Hematopoietic multipotent progenitor cell (in vitro differentiated cells): ENCODE data around the gene COQ10A. TPM values are rescaled to one million over a fixed set of nuclear protein-coding genes. Genes with fewer than 3 reads are reported as not detected.
A peak's percentile ranks its signal among the peaks of the same experiment; 100 is the strongest.

ENCODE experiments used
- DNase-seq, 3 donors: peaks; one replicate each; pipeline ENCODE4 v3.0.0-alpha.2; 2011 to 2015; ENCODE audit warnings: low read depth in 2 of 3, low spot score in 2 of 3
- total RNA-seq: library from RNA; depleted of rRNA; stranded (reverse); fragments of >200 nt; gene quantifications from one replicate; pipeline ENCODE4 v1.2.3, GENCODE V29; 2012

Gene COQ10A
- 17.2 TPM for total RNA-seq

DNA sequence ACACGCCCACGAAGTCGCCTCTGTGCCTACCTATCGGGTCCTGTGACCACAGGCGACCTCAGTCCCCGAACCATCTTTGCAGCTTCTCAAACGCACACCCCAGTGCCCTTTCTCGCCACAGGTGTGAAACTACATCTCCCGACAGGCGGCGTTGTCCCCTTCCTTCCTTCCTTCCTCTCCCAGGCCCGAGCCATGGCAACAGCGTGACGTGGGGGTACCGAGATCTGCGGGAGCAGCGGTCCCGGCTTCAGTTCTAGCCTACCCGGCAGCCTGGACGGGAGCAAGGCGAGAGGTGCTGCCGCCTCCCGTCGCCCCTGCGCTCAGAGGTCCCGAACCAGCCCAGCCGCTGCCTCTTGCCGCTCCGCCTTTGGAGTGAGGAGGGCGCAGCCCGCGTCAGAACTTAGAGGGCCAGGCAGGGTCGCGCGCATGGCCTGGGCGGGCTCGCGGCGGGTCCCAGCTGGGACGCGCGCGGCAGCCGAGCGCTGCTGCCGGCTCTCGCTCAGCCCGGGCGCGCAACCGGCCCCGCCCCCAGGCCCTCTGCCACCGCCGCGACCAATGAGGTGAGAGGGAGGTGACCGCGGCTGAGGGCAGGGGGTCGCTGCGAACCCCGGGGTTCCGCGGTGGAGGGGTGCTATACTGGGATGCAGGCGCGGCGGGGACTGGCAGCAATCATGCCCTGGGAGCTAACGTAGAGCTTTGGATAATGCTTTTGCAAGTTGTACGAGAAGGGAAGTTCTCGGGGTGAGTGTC lies at the start of gene COQ10A:
Gene COQ10A, plus strand, starts transcription at position 250 of the 750 bp plus-strand sequence. Its CDS starts 177 bp downstream, at position 427.
- DNase-seq, result peak; percentile 82 to 93 (median 89)

DNA sequence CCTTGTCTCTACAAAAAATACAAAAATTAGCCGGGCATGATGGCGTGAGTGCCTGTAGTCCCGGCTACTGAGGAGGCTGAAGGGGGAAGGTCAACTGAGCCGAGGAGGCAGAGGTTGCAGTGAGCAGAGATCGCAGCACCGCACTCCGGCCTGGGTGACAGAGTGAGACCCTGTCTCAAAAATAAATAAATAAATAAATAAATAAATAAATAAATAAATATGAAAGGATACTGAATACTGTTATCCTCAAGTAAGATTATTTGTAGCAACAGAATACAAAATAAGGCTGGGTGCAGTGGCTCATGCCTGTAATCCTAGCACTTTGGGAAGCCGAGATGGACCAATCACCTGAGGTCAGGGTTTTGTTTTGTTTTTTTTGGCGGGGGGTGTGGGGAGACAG lies 46.9 kb upstream of the COQ10A start:
- no peak for DNase-seq

DNA sequence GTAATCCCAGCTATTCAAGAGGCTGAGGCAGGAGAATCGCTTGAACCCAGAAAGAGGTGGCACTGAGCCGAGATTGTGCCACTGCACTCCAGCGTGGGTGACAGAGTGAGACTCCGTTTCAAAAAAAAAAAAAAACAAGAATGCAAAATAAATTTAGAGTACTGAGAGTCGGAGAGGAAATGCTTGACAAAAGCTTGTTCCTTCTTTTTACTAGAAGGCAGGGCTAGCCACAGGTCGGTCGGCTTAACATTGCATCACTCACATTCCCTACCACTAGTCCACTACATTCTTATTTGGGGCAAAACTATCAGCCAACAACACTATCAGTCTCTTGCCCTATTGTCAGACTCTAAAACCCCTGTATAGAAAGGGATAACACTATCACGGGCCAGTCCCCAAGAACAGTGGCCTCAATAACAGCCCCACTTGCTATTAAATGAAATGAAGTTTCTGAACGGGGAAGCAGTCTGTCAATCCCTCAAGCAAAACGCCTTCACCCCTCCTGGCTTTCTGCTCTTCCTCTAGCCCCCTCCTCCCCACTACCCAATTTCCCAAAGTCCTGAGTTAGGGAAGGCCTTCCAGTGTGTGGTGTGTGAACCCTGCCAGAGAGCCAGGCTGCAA lies 46.0 kb upstream of the COQ10A start:
- peak in 2 of 3 donors; percentile 54 to 65 for DNase-seq

DNA sequence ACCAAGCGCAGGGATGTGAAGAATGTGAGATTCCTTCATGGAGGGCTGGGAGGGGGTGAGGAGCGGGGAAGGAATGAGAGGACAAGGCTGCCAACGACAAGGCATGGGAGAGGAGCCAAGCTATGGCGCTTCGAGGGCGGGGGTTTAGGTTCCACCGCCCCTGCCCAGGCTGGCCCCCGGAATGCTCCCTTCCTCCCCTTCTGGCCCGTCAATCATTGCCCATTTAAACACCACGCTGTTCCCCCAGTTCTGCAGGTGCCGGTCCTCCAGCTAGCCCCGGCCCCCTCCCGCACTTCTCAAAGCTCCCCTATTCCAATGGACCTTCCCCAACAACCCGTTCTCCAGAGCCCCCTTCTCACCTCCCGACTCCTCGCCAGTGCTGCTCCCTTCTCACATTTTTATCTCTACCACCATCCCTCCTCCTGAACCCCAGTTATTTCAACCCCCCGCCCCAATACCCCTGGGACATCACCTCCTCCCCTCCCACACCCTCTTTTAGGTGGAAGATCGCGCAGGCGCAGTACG lies 45.4 kb upstream of the COQ10A start:
- DNase-seq, result no peak

DNA sequence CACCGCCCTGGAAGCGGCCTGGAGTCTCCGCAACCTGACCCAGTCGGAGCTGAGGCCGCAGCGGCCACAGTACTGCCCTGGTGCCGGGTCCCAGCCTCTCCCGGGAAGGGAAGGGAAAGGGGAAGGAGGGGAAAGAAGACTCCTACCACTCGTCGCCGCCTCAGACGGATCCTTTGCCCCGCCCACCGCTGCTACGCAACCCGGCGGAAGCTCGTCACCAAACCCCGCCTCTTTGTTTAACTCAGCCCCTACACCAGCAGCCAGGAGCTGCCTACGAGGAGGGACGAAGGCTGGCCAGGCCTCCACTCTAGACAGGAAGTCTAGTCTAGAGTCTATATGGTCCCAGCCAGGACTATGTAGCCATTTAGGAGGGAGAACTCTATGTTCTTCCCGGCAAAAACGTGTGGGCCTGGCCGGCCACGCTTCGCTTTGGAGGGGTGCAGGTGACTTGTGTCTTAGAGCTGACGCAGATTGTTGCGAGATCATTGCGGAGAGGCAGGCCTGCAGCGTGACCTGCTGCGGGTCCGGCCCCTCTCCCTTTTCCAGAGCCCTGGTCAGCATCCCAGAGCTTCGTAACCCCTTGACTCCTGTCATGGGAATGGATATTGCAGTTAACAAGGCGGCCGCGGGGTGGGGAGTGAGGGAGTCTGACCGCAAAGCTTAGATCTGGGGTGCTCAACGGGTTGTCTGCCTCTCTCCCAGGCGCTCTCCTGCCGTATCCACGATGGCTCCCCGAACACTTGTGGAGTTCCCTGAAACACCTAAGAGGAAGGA lies 44.8 kb upstream of the COQ10A start, which contains the start of gene RNF41:
Gene RNF41, minus strand, starts transcription at position 166 of the 774 bp plus-strand sequence. CDS start 7,875 bp downstream, outside the sequence.
- peak; percentile 85 to 94 (median 92) for DNase-seq

DNA sequence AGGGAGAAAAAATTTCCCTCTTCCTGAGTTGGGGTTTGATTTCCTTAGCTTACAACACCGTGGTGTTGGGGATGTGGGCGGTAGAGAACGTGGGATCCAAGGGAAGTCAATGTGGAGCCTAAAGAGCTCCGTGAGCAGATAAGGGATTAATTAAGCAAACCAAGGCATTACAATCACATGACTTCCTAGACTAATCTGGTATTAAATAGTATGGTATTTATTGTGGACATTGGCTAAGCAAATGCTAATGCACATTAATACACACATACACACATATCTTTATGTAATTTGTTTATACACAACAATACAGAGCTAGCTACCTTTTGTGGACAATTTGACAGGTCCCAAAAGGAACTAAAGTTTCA lies 44.2 kb upstream of the COQ10A start:
- DNase-seq, result no peak

DNA sequence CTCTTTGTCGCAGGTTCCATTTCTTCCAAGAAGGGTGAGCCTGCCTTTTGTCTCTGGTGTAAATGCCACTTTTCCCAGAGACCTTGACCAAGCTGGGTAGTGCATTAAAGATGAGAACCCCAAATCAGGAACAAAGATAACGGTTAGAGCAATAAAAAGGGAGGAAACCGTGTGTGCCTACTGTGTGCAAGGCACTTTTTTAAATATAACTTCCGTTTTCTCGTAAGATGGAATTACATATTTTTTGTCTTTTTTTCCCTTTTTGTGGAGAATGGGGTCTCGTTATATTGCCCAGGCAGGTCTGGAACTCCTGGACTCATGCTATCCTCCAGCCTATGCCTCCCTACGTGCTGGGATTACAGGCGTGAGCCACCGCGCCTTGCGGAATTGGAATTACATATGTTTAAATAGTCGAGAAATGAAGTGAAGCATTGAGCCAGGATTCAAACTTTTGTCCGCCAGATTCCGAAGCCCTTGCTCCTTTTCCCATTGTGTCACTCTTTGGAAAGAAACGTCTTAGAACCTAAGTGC lies 43.1 kb upstream of the COQ10A start:
- DNase-seq, result no peak

DNA sequence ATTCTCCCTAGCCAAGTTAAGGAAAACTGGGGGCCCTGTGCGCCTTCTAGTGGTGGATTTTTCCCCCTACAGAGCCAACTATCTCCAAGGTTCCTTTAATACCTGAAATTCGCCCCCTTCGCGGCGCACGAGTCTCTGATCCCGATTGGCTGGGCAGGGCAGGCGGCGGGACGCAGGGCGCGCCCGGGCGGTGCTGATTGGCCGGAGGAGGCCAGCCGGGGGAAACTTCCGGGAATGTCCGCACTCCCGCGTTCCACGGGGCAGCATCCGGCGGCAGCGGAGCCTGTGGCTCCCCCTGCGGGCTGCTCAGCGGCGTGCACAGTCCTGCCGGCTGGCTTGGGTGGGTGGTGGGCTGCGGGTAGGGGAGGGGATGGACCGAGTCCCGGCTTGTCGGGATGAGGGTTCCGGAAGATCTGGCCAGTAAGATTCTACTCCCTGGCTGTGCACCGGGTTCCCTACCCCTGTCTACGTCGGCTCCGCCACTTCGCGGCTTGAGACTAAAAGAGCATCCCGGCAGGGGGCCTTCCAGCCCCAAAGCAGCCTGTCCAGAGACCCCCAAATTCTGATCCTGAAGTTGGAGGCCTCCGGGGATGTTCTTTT lies 42.5 kb upstream of the COQ10A start, which contains the start of gene NABP2:
Gene NABP2, plus strand, starts transcription at position 241 of the 600 bp plus-strand sequence. CDS start 515 bp downstream, outside the sequence.
- DNase-seq, result peak; percentile 72 to 97 (median 96)

DNA sequence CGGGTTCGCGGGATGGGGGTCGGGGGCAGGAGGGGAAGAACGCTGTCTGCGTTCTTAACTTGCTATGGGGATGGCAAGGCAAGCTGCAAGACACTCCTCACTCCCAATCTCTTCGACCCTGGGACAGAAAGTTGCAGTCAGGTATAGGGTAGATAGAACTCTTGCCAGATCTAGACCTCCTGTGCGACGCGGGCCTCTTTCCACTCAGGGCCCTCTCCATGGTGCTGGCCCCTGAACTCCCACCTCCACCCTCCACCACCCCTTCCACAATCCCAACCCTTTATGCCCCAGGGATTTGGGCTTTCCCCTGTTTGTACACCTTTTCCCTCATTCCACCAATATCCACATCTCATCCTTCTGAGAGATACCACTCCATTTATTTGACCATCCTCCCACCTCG lies 41.8 kb upstream of the COQ10A start:
- DNase-seq, result no peak

DNA sequence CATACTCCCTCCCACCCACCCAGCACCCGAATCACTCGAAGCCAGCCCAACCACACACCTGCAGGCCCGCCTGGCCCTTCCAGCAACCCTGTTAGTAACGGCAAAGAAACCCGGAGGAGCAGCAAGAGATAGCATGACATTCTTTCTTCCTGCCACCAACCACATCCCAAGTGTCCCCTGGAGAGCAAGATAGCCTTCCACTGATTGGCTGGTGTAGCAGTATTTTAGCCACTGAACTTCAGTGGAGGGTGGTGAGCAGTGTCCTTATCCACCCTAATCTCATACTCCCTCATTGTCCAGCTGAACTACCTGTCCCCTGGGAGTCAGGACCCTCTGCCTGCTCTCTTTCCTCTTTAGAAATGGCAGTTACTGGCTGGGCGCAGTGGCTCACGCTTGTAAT lies 37.7 kb upstream of the COQ10A start:
- no peak for DNase-seq

DNA sequence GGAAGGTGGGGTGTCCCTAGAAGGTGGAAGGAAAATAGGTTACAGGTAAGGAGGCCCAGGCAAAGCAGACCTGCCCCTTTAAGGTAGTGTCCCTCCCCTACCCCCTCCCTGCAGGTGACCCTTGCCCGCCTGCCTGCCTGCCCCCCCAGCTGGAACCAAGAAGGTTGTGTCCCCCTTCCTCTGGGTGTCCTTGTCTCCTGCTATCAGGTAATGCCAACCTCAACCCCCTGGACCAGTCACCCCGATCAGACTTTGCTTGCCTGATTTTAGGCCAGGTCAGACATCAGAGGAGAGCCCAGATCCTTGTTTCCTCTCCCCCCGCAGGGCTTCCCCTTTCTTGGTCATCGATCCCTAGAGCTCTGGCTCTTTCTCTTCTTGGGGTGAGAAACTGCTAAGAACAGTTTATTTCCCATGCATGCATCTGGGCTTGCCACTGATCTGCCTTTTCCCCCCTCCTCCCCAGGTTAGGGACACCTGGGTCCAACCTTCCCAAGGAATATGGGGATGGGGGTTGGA lies 36.8 kb upstream of the COQ10A start, which contains the start of gene SLC39A5:
Gene SLC39A5, plus strand, starts transcription at position 136 of the 516 bp plus-strand sequence. CDS start 1,224 bp downstream, outside the sequence.
- no peak for DNase-seq

DNA sequence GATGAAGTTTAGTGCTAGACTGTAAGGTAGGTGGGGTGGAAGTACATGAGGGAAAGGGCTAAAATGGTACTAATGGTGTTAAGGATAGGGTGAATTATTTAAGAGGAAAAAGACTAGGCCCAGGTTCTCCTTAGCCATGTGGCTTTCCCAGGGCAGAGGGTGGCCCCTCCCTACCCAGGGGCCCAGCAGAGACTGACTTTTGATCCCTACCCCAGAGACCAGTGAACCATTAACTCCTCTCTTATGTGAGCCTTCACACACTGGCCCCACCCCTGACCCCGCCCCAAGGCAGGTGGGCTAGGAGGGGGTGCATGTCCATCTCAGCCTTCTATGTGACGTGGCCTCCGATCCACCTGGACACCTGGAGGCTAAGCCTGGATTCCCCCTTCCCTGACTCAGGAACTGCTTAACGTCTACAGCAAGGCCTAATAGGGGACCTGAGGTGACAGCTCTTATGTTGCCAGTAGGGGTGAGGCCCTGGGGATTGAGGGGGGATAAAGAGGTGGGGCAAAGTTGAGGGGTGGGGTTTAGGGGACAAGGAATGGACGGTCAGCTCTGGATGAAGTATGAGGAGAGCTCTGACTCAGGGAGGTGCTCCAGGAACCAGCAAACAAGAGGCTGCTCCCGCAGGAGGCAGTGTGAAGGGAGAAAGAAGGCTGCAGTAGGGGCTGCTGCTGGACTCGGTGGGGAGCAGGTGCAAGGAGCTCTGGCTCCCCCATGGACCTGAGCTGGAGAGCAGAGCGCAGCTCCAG lies 36.1 kb upstream of the COQ10A start:
- DNase-seq, result no peak

DNA sequence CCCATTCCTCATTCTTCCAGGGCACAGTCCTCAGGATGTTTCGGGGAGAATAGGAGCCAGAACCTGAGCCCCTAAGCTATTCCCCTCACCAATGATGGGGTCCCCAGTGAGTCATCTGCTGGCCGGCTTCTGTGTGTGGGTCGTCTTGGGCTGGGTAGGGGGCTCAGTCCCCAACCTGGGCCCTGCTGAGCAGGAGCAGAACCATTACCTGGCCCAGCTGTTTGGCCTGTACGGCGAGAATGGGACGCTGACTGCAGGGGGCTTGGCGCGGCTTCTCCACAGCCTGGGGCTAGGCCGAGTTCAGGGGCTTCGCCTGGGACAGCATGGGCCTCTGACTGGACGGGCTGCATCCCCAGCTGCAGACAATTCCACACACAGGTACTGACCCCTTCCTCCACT lies 35.6 kb upstream of the COQ10A start:
- DNase-seq, result no peak

DNA sequence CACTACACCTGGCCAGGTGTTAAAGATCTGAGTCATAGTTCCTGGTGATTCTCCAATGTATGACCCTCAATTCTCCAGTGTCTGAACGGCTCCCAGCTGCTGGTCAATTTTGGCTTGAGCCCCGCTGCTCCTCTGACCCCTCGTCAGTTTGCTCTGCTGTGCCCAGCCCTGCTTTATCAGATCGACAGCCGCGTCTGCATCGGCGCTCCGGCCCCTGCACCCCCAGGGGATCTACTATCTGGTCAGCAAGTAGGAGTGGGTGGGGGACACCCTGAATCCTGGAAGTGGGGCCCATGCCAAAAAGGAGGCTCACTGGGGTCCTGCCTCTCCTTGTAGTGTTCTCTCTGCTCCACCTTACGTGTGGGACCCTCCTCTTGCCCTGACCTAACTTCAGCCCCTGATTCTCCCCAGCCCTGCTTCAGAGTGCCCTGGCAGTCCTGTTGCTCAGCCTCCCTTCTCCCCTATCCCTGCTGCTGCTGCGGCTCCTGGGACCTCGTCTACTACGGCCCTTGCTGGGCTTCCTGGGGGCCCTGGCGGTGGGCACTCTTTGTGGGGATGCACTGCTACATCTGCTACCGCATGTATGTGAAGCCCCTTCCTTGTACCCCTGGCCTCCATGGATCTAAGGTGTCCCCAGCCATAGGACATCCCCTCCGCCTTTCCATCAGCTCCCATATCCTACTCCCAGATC lies 31.9 kb upstream of the COQ10A start:
- no peak for DNase-seq

DNA sequence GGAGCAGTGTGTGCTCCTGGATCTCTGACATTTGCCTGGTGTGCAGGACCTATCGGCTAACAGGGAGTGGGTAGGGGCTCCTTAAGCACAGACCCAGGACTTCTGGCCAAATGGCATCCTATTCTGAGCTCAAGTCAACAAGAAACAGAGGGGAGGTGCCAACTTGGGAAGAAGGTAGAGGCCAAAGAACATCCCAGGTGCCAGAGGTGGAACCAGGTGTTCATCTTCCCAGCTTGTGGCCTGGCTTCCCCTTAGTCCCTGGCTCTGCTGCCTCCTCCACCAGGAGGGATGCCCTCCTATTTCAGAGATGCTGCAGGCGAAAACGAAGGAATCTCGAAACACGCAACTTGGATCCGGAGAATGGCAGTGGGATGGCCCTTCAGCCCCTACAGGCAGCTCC lies 30.7 kb upstream of the COQ10A start:
- no peak for DNase-seq

DNA sequence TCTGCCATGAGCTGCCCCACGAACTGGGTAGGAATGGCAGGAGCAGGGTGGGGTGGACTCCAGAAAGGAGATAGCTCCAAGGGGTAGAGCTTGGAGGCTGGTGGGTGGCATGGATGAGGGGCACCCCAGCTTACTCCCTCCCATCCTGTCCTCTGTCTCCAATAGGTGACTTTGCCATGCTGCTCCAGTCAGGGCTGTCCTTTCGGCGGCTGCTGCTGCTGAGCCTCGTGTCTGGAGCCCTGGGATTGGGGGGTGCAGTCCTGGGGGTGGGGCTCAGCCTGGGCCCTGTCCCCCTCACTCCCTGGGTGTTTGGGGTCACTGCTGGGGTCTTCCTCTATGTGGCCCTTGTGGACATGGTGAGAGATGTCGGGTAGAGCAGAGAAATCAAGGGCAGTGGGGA lies 29.8 kb upstream of the COQ10A start:
- DNase-seq, result no peak

DNA sequence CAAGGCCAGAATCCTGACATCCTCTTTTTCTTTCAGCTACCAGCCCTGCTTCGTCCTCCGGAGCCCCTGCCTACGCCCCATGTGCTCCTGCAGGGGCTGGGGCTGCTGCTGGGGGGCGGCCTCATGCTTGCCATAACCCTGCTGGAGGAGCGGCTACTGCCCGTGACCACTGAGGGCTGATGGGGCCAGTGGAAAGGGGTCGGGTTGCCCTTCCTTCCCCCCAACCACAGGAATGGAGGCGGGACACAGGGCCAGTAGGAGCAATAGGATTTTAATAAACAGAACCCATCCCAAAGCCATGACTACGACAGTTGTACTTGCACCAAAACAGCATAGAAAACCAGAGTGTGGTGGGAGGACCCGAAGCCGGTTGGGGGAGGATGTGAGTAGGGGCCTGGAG lies 29.2 kb upstream of the COQ10A start:
- no peak for DNase-seq

DNA sequence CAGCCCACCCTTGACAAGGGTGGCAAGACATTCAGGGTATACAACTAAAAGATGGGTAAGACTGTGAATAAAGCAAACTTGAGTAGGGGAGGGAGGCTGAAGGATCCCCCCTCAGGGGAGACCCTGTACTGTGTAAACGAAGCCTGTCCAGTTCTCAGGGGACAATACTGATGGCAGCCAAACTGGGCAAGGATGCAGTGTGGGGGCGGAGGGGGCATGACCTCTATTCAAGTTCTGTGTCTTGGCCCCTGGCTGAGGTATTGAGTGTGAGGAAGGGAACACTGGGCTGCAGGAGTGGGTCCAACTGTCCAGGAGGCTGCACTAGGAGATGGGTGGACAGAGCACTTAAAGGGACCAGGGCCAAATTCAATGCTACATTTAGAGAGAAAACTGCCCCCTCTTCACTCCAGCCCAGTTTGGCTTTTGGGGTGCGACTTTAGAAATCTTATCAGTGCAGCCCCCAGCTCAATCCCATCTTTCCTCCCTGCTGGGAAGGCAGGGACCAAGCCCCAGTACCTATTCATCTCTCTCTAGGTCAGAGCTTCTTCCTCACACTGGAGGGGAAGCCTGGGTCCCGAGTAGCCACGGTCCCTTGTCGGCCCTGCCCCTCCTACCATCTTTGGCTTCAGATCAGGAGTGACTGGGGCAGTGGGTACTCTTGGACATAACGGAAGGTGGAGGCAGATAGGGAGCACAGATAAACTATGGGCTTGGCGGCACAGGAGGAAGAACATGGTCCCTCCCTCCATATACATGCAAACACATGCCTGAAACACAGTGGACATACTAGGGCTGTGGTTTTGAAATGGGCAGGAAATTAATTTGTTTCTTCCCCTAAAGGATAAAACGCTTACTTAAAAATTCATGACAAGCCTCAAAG lies 25.1 kb upstream of the COQ10A start:
- no peak for DNase-seq
